OCI-LY1 (cell line): ENCODE data around the gene PTPN4.

Experiments used
- H2AFZ ChIP-seq: fragments of 200-600 bp; sonication (generic), shearing (Covaris generic); 2 replicates; pipeline ENCODE4 v1.6.0; 2014; ENCODE audit warnings: antibody characterized with exemption, mild to moderate bottlenecking, low read length
- H3F3A ChIP-seq: fragments of 200-600 bp; sonication (generic), shearing (Covaris generic); 2 replicates; pipeline ENCODE4 v1.6.0; 2014; ENCODE audit warnings: mild to moderate bottlenecking, antibody characterized with exemption, low read length, moderate library complexity; ENCODE audit not compliant: insufficient read depth
- H3K27ac ChIP-seq: fragments of 200-600 bp; sonication (generic); 2 replicates; pipeline ENCODE4 v1.5.1; 2014; ENCODE audit warnings: low read length, mixed run types, mild to moderate bottlenecking, low read depth; ENCODE audit not compliant: poor library complexity, severe bottlenecking
- H3K27me3 ChIP-seq: fragments of 200-600 bp; sonication (generic); 2 replicates; pipeline ENCODE4 v1.6.0; 2014; ENCODE audit warnings: antibody characterized with exemption, mild to moderate bottlenecking, low read length, moderate library complexity; ENCODE audit not compliant: insufficient read depth
- H3K36me3 ChIP-seq: fragments of 200-600 bp; sonication (generic); 2 replicates; pipeline ENCODE4 v1.6.1; 2014; ENCODE audit warnings: mild to moderate bottlenecking, antibody characterized with exemption, low read length, moderate library complexity, mixed read lengths; ENCODE audit not compliant: insufficient read depth
- H3K4me1 ChIP-seq: fragments of 200-600 bp; sonication (generic); 2 replicates; pipeline ENCODE4 v1.5.1; 2014; ENCODE audit warnings: mild to moderate bottlenecking, low read length, moderate library complexity; ENCODE audit not compliant: insufficient read depth, severe bottlenecking
- H3K4me2 ChIP-seq: fragments of 200-600 bp; sonication (generic), shearing (Covaris generic); 2 replicates; pipeline ENCODE4 v1.6.1; 2014; ENCODE audit warnings: low read length
- H3K4me3 ChIP-seq: fragments of 200-600 bp; sonication (generic); 2 replicates; pipeline ENCODE4 v1.5.1; 2014; ENCODE audit warnings: low read length, low read depth, mild to moderate bottlenecking, mixed read lengths; ENCODE audit not compliant: poor library complexity, severe bottlenecking
- H3K79me2 ChIP-seq: fragments of 200-600 bp; shearing (Covaris generic); 2 replicates; pipeline ENCODE4 v1.6.1; 2016; ENCODE audit warnings: mixed run types, low read length, mixed read lengths; ENCODE audit not compliant: insufficient read depth
- H3K9ac ChIP-seq: fragments of 200-600 bp; sonication (generic), shearing (Covaris generic); 2 replicates; pipeline ENCODE4 v1.6.1; 2014; ENCODE audit warnings: mild to moderate bottlenecking, low read length, mixed read lengths
- H3K9me2 ChIP-seq: fragments of 200-600 bp; sonication (generic), shearing (Covaris generic); 2 replicates; pipeline ENCODE4 v1.6.1; 2014; ENCODE audit warnings: low read depth, mild to moderate bottlenecking, low read length, mixed read lengths
- H3K9me3 ChIP-seq: fragments of 200-600 bp; shearing (Covaris generic); 2 replicates; pipeline ENCODE4 v1.6.1; 2014; ENCODE audit warnings: low read length, mixed read lengths
- H4K20me1 ChIP-seq: fragments of 200-600 bp; sonication (generic), shearing (Covaris generic); 2 replicates; pipeline ENCODE4 v1.6.0; 2016; ENCODE audit warnings: mild to moderate bottlenecking, low read length; ENCODE audit not compliant: insufficient read depth
- EZH2 ChIP-seq: fragments of 200-600 bp; sonication (generic), shearing (Covaris generic); IDR thresholded peaks from 2 replicates; pipeline ENCODE4 v1.8.0; 2017; ENCODE audit warnings: borderline replicate concordance, mixed run types, mild to moderate bottlenecking, antibody characterized with exemption, low read length, moderate library complexity, mixed read lengths
- TF ChIP-seq, protein P1 (sequence below): fragments of 200-600 bp; sonication (generic), shearing (Covaris generic); IDR thresholded peaks from 2 replicates; pipeline ENCODE4 v1.5.1; 2017; ENCODE audit warnings: mild to moderate bottlenecking, antibody characterized with exemption, low read length, moderate library complexity, mixed read lengths

The PTPN4 gene

DNA sequence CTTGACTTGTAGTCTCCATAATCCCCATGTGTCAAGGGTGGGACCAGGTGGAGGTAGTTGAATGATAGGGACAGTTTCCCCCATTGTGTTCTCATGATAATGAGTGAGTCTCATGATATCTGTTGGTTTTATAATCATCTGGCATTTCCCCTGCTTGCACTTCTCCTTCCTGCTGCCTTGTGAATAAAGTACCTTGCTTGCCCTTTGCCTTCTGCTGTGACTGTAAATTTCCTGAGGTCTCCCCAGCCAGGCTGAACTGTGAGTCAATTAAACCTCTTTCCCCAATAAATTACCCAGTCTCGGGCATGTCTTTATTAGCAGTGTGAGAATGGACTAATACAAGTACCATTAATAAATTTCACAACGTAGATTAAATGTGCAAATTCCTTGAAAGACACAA is 150.8 kb downstream of the PTPN4 start:
- H3K9me2 ChIP-seq: no peaks in the 10 kb centered on the region

DNA sequence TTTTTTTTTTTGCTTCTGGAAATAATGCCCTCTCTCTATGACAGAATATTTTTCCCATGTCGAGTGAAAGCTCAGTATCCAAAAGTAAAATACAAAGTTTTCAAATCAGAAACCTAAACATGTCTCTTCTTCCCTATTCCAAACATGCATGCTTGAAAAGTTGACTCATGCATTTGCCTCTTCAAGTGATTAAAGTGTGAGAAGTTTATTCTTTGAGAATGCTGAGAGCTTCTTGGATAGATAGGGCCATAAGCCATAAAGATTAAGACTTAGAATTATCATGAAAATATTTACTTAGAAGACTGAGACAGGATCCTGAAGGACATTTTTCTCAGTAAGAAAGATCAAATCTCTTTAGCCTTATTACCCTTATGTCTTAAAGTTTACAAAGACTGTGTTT is 154.5 kb downstream of the PTPN4 start:
- no peak overlapping the region for H2AFZ ChIP-seq
- H3K27me3 ChIP-seq: no peaks in the 10 kb centered on the region
- no peaks in the 10 kb centered on the region for H3K36me3 ChIP-seq
- no peak for TF ChIP-seq EZH2
- TF ChIP-seq, protein P1, sequence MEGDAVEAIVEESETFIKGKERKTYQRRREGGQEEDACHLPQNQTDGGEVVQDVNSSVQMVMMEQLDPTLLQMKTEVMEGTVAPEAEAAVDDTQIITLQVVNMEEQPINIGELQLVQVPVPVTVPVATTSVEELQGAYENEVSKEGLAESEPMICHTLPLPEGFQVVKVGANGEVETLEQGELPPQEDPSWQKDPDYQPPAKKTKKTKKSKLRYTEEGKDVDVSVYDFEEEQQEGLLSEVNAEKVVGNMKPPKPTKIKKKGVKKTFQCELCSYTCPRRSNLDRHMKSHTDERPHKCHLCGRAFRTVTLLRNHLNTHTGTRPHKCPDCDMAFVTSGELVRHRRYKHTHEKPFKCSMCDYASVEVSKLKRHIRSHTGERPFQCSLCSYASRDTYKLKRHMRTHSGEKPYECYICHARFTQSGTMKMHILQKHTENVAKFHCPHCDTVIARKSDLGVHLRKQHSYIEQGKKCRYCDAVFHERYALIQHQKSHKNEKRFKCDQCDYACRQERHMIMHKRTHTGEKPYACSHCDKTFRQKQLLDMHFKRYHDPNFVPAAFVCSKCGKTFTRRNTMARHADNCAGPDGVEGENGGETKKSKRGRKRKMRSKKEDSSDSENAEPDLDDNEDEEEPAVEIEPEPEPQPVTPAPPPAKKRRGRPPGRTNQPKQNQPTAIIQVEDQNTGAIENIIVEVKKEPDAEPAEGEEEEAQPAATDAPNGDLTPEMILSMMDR: no peak
- H3K4me3 ChIP-seq: no peak overlapping the region
- no peaks in the 10 kb centered on the region for H3K4me1 ChIP-seq
- no peaks in the 10 kb centered on the region for H4K20me1 ChIP-seq
- no peaks in the 10 kb centered on the region for H3K9me3 ChIP-seq
- no peak overlapping the region for H3K27ac ChIP-seq
- no peak overlapping the region for H3K9ac ChIP-seq
- no peaks in the 10 kb centered on the region for H3K9me2 ChIP-seq
- no peak overlapping the region for H3K4me2 ChIP-seq
- H3K79me2 ChIP-seq: no peaks in the 10 kb centered on the region
- no peaks in the 10 kb centered on the region for H3F3A ChIP-seq

More for the DNA sequence above, 150.8 kb downstream of the PTPN4 start:
- no peak overlapping the region for H3K9ac ChIP-seq
- H4K20me1 ChIP-seq: no peaks in the 10 kb centered on the region
- no peaks in the 10 kb centered on the region for H3K9me3 ChIP-seq
- no peaks in the 10 kb centered on the region for H3K36me3 ChIP-seq
- no peaks in the 10 kb centered on the region for H3K4me1 ChIP-seq
- no peak overlapping the region for H3K4me2 ChIP-seq
- H3K27me3 ChIP-seq: no peaks in the 10 kb centered on the region
- H3F3A ChIP-seq: no peaks in the 10 kb centered on the region
- no peaks in the 10 kb centered on the region for H3K79me2 ChIP-seq
- no peak overlapping the region for H3K27ac ChIP-seq
- no peak overlapping the region for H3K4me3 ChIP-seq
- TF ChIP-seq, protein P1: no peak
- no peak for TF ChIP-seq EZH2
- no peak overlapping the region for H2AFZ ChIP-seq

DNA sequence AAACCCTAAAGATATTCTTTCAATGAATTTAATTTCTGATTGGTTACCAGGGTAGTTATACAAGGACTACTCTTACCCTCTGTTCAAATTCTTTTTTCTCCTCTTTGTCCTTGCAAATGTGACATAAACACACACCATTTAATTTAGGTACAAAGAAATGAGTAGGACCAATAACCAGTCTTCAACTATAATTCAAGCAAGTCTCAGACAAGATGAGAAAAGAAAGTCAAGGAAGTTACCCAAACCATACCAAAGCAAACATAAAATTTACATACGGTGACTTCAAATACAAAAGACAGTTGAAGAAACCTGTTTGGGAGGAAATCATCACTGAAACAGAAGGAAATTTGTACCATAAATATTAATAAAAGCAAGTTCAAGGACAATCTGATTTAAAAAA is 162.1 kb downstream of the PTPN4 start:
- Histone ChIP-seq H3K4me1 (no peaks in the 10 kb centered on the region), H3K4me2 (no peak overlapping the region), H4K20me1 (no peaks in the 10 kb centered on the region), H3K79me2 (no peaks in the 10 kb centered on the region), H3K9ac (no peak overlapping the region), H3K27ac (no peak overlapping the region), H3K9me3 (no peaks in the 10 kb centered on the region), H3F3A (no peaks in the 10 kb centered on the region; the same call in 1 of the 2 replicates), H3K9me2 (no peaks in the 10 kb centered on the region), H3K4me3 (no peak overlapping the region), H2AFZ (no peak overlapping the region), H3K36me3 (no peaks in the 10 kb centered on the region), H3K27me3 (no peaks in the 10 kb centered on the region)
- TF ChIP-seq, protein P1: no peak
- TF ChIP-seq EZH2: no peak
